Gastroesophageal sphincter (tissue), 3 donors: ENCODE data around the gene VTA1.

ENCODE experiments used
- CTCF ChIP-seq, 4 experiments: fragments of 200-600 bp in 2 of 4; fragments of 450-650 bp in 2 of 4; sonication (generic) in 1 of 4; IDR thresholded peaks; one replicate each; pipeline ENCODE4 v1.5.1; 2017 to 2019; ENCODE audit warnings: antibody characterized with exemption in 4 of 4, mild to moderate bottlenecking in 2 of 4, moderate library complexity in 2 of 4
- POLR2A ChIP-seq, 2 donors: fragments of 450-650 bp; IDR thresholded peaks; one replicate each; pipeline ENCODE4 v1.6.1; 2017; ENCODE audit warnings: antibody characterized with exemption in 2 of 2, mild to moderate bottlenecking in 2 of 2, moderate library complexity in 1 of 2

DNA sequence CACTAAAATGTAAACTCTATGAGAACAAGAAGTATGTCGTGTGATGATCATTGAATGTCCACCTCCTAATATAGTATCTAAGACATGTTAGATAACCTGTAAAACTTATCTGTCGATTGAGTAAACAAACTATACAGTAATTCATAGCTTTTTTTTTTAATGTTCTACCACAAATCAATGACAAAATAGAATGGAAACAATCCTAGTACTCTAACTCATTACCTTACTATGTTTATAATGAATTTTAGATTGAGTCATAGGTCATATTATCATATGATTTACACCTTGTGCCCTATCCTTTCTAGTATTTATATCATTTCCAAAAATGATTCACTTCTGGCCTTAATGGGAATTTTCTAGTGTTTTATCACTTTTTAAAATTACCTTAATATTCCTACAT lies 6.1 kb downstream of the VTA1 start:
- TF ChIP-seq CTCF (IDR thresholded peaks at IDR 0.05) (no peak), POLR2A (IDR thresholded peaks at IDR 0.05) (no peak)
